ENCODE measurements around the gene CACNA2D3. TPM values are rescaled to one million over a fixed set of nuclear protein-coding genes. Genes with fewer than 3 reads are reported as not detected.
A peak's percentile ranks its signal among the peaks of the same experiment; 100 is the strongest.

CACNA2D3 gene
- total RNA-seq, 4 donors from 2014 or later, result 0.30 to 9.6 (median 3.9) TPM

GRCh38 chr3:54863786-54864185, 741.4 kb downstream of the CACNA2D3 start:
- no peaks in the 10 kb centered on the region for H3K9me3 ChIP-seq
- no peak for DNase-seq (ENCODE audit: low spot score in 2 of 2)
- H3K4me1 ChIP-seq, result peaks cover 0 to 9% (median 0%) of the 10 kb centered on the region in 4 donors
- no peaks in the 10 kb centered on the region for H3K36me3 ChIP-seq
- no peak overlapping the region for H3K27ac ChIP-seq
- TF ChIP-seq POLR2A (IDR thresholded peaks at IDR 0.05) (no peak), CTCF (IDR thresholded peaks at IDR 0.05) (no peak), EP300 (IDR thresholded peaks at IDR 0.05) (no peak)
- no peaks in the 10 kb centered on the region for H3K27me3 ChIP-seq
- H3K4me3 ChIP-seq, result no peak overlapping the region
- WGBS, 2 donors, result 83 to 85% methylated on average over 4 of the region's 4 CpGs

- Histone ChIP-seq H3K4me1 (peaks cover 0 to 9% (median 0%) of the 10 kb centered on the region in 4 donors), H3K9me3 (no peaks in the 10 kb centered on the region), H3K27me3 (no peaks in the 10 kb centered on the region), H3K4me3 (no peak overlapping the region), H3K27ac (no peak overlapping the region), H3K36me3 (no peaks in the 10 kb centered on the region)
- DNase-seq (ENCODE audit: low spot score in 2 of 2), result no peak
- 53 to 57% methylated on average over 4 of the region's 4 CpGs for WGBS, 2 donors
- TF ChIP-seq CTCF (IDR thresholded peaks at IDR 0.05) (no peak), POLR2A (IDR thresholded peaks at IDR 0.05) (no peak), EP300 (IDR thresholded peaks at IDR 0.05) (no peak)
These were observed 743.0 kb downstream of the CACNA2D3 start for GRCh38 chr3:54865316-54865715.

- H3K27ac ChIP-seq, result no peak overlapping the region
- WGBS, 2 donors, result 85 to 86% methylated on average over 4 of the region's 4 CpGs
These were observed 743.9 kb downstream of the CACNA2D3 start for GRCh38 chr3:54866251-54866650.

GRCh38 chr3:54870423-54870822, 748.1 kb downstream of the CACNA2D3 start:
- TF ChIP-seq CTCF (IDR thresholded peaks at IDR 0.05) (peak in 3 of 5 experiments; percentile 16 to 45 (median 24)), POLR2A (IDR thresholded peaks at IDR 0.05) (no peak)
- Histone ChIP-seq H3K27me3 (no peaks in the 10 kb centered on the region), H3K4me1 (no peaks in the 10 kb centered on the region), H3K36me3 (no peaks in the 10 kb centered on the region), H3K4me3 (no peak overlapping the region), H3K27ac (no peak overlapping the region), H3K9me3 (no peaks in the 10 kb centered on the region)
- WGBS, 2 donors, result 31 to 34% methylated on average over 7 of the region's 7 CpGs
- peak in 1 of 2 donors; percentile 21 for DNase-seq (ENCODE audit: low spot score in 2 of 2)

More at GRCh38 chr3:54866251-54866650, 743.9 kb downstream of the CACNA2D3 start:
- Histone ChIP-seq H3K36me3 (no peaks in the 10 kb centered on the region), H3K4me1 (peaks cover 0 to under 1% (median 0%) of the 10 kb centered on the region in 4 donors), H3K27me3 (no peaks in the 10 kb centered on the region), H3K4me3 (no peak overlapping the region), H3K9me3 (no peaks in the 10 kb centered on the region)
- TF ChIP-seq EP300 (IDR thresholded peaks at IDR 0.05) (no peak), CTCF (IDR thresholded peaks at IDR 0.05) (no peak), POLR2A (IDR thresholded peaks at IDR 0.05) (no peak)
- no peak for DNase-seq (ENCODE audit: low spot score in 2 of 2)

GRCh38 chr3:54871867-54872266, 749.5 kb downstream of the CACNA2D3 start:
- Histone ChIP-seq H3K27ac (no peak overlapping the region), H3K9me3 (no peaks in the 10 kb centered on the region), H3K36me3 (no peaks in the 10 kb centered on the region), H3K27me3 (no peaks in the 10 kb centered on the region), H3K4me3 (no peak overlapping the region), H3K4me1 (no peaks in the 10 kb centered on the region)
- TF ChIP-seq CTCF (IDR thresholded peaks at IDR 0.05) (no peak), POLR2A (IDR thresholded peaks at IDR 0.05) (no peak), EP300 (IDR thresholded peaks at IDR 0.05) (no peak)
- 72 to 74% methylated on average over 4 of the region's 4 CpGs for WGBS, 2 donors
- no peak for DNase-seq (ENCODE audit: low spot score in 2 of 2)

Measured in tibial nerve (tissue), 4 donors.